ENCODE results near the gene IL6ST.

The IL6ST gene

GRCh38 chr5:55919625-55920024, 75.1 kb downstream of the IL6ST start:
- DNase-seq (ENCODE audit: low read depth in 2 of 2), result no peak

- no peak for DNase-seq (ENCODE audit: low read depth in 2 of 2)
These were observed 76.4 kb downstream of the IL6ST start for GRCh38 chr5:55918087-55919035.

DNA sequence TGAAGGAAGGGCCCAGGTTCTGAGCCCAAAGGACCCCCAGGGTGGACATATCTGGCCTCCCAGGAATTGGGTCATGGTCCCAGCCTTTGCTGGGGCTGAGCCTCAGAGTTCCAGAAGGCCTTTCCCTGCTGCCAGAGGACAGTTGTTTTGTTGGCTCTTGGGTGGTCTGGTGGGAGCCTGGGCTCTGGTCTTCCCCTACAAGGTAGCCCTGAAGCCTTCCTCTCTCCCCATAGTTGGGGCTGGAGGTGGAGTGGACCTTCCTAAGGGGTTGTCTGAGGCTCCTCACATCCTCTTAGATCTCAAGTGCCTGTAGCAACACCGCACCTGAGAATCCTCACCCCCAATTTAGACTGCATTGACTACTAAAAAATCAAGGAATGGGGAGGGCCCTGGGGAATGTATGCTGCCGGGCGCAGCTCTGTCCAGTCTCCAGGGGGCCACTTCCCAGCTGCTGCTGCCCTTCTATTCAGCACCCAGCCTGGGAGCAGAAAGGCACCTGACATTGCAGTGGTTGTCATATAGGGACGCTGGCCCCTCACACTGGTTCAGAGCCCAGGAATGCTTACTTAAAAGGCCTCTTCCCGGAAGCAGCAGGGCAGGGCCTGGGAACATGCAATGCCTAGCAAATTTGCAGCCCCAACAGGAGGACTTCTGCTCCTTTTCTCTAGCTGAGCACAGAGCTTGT, 77.2 kb downstream of the IL6ST start:
- DNase-seq (ENCODE audit: low read depth in 2 of 2), result no peak

DNA sequence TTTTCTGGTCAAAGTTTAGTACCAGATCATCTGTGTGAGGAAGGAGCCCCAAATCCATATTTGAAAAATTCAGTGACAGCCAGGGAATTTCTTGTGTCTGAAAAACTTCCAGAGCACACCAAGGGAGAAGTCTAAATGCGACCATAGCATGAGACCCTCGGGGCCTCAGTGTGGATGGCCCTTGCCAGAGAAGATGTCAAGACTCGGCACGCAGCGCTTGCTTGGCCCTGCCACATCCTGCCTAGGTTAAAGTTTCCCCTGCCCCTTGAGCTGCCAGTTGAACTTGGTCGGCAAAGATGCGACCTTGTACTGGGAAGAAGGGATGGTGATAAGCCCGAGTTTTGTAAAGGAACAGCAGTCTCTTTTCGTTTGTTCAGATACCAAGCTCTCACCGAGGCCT, 77.8 kb downstream of the IL6ST start:
- no peak for DNase-seq (ENCODE audit: low read depth in 2 of 2)

DNA sequence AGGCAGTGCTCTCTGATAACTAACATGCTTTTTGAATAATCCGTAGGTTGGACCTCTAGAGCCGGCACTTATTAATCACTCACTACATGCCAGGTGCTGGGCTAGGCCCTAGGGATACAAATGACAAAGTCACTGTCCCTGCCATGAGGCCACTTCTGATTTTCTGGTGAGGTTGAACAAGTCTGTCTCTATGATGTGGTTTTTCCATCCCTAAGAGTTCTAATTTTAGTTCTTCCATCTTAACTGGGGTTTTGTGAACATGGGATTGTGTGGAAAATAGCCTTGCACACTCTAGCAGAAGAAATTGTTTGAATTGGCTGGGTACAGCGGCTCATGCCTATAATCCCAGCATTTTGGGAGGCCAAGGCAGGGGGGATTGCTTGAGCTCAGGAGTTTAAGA, 79.0 kb downstream of the IL6ST start:
- no peak for DNase-seq (ENCODE audit: low read depth in 2 of 2)

DNA sequence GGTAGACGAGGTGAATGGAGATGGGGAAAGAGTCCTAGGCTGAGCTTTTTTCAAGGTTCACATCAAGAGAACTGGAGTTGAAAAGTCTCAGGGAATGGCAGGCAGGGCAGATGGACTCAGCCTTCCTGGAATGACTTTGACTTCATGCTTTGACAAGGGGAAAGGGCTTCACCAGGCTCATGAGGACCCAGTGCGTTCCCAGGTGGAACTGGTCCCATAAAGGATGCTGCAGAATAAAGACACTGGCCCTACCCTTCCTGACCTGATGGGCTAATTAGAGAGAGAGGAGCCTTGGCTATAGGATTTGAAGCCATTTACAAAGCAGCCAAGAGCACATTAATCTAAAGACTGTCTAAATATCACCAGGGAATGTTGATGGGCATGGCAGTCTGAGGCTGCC, 79.8 kb downstream of the IL6ST start:
- no peak for DNase-seq (ENCODE audit: low read depth in 2 of 2)

- no peak for DNase-seq (ENCODE audit: low read depth in 2 of 2)
These were observed 81.0 kb downstream of the IL6ST start for GRCh38 chr5:55913466-55914413.

GRCh38 chr5:55911784-55912653, 82.7 kb downstream of the IL6ST start:
- DNase-seq (ENCODE audit: low read depth in 2 of 2), result no peak

GRCh38 chr5:55908804-55909203, 86.0 kb downstream of the IL6ST start:
- no peak for DNase-seq (ENCODE audit: low read depth in 2 of 2)

DNA sequence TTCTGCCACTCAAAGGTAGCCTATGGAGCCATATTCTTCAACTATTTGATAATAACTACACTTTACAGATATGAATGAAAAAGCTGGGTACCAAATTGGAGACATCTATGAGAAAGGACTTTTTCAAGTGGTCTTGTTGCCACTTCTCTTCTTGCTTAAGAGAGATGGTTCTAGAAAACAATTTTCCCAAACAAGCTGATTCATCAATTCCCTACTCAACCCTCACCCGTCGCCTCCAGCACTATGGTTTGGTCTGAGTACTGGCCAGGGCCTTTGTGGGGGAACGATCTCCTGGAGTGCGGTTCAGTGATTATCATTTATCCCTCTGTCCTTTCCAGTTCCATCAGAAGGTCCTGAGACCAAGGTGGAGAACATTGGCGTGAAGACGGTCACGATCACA, 86.8 kb downstream of the IL6ST start:
- DNase-seq (ENCODE audit: low read depth in 2 of 2), result no peak

GRCh38 chr5:55905251-55905650, 89.5 kb downstream of the IL6ST start:
- no peak for DNase-seq (ENCODE audit: low read depth in 2 of 2)

- no peak for DNase-seq (ENCODE audit: low read depth in 2 of 2)
These were observed 90.6 kb downstream of the IL6ST start for GRCh38 chr5:55904152-55904551.

DNA sequence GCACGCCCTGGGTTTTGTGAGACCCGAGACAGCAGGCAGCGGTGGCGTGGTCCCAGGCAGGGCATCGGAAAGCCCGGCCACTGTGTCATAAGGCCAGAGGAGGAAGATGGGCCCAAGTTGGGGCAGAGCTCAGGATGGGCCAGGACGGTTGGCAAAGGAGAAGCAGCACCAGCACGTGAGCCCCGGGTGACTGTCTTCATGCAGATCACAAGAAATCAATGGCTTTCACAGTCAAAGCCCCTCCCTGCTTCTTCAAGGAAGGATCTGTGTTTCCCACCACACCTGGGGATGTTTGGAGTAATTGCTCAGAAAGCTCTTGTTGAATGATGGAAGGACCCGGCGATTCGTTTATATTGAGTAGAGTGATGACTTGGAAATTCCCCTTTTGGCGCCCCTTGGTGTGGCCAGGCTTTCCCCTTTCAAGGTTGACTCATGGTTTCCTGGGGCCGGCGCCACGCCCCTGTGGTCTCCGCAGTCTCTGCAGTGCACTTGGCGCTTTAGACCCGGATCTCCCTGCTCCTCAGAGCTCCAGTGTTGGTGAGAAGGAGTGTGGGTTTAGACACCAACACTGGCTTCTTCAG, 91.6 kb downstream of the IL6ST start:
- DNase-seq (ENCODE audit: low read depth in 2 of 2), result peak; percentile 46 to 58

DNA sequence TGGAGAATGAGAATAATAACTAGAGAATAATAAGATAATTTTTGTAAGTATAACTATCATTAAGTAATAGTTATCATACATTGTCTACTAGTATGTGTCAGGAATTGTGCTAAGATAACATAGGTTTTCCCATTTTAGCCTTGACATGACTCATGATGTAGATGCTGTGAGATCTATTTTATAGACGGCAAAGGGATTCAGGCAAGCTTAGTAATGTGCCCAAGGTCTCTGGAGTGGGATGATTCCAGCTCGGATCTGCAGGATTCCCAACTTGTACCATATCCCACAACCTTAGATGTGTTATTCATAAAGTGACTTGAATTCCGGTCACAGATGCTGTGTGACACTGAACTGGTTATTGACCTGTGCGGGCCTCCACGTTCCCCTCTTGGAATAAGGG, 92.1 kb downstream of the IL6ST start:
- DNase-seq (ENCODE audit: low read depth in 2 of 2), result no peak

- no peak for DNase-seq (ENCODE audit: low read depth in 2 of 2)
These were observed 94.0 kb downstream of the IL6ST start for GRCh38 chr5:55900776-55901175.

GRCh38 chr5:55900068-55900467, 94.7 kb downstream of the IL6ST start:
- DNase-seq (ENCODE audit: low read depth in 2 of 2), result no peak

DNA sequence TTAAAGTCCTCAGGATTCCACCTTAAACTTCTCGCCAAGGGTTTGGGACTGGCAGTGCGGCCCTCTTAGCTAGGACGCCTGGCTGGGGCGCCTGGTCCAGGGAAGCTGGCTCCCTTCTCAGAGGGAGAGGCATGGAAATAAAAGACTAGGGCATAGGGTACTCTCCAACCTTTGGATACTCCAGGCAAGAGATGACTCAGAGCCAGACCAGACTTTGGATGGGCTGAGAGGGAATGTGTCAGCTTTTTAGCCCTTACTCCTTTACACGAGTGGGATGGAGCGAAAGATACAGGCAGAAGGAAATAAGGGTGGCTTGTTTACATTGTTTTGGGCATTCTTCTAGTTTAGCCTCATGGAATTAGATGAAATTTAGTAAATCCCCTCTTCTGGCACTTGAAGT, 95.4 kb downstream of the IL6ST start:
- no peak for DNase-seq (ENCODE audit: low read depth in 2 of 2)

DNA sequence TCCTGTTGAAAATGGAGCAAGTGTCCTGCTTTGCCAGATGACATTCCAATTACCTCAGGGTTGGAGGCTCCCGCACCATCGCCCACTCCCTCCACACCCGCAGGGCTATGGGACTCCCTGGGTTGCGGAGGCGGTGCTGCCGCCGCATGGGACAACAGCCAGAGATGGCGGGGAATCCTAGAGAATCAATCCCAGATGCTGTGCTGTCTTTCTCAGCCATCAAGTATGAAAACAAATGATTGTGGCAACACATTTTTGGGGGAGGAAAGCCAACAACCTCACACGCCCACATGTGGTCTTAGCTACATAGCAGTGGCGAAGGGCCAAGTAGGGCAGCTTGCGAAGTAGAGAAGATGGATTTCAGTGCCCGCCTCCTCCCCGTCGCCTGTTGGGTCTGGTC, 96.9 kb downstream of the IL6ST start:
- no peak for DNase-seq (ENCODE audit: low read depth in 2 of 2)

- no peak for DNase-seq (ENCODE audit: low read depth in 2 of 2)
These were observed 97.4 kb downstream of the IL6ST start for GRCh38 chr5:55897206-55897894.

GRCh38 chr5:55896663-55897062, 98.1 kb downstream of the IL6ST start:
- no peak for DNase-seq (ENCODE audit: low read depth in 2 of 2)

Measured in stimulated activated CD4-positive, alpha-beta T cell treated with anti-CD3 and anti-CD28 coated beads, Interleukin-15, amount 100 ng/mL, for 48 hours (primary cell).